ENCODE results near the gene TBXA2R.
"Not testable (repeated sequence)": the region's sequence is repeated elsewhere in the genome, so short reads cannot be mapped to it uniquely, and the experiment has no call there.

TBXA2R gene

DNA sequence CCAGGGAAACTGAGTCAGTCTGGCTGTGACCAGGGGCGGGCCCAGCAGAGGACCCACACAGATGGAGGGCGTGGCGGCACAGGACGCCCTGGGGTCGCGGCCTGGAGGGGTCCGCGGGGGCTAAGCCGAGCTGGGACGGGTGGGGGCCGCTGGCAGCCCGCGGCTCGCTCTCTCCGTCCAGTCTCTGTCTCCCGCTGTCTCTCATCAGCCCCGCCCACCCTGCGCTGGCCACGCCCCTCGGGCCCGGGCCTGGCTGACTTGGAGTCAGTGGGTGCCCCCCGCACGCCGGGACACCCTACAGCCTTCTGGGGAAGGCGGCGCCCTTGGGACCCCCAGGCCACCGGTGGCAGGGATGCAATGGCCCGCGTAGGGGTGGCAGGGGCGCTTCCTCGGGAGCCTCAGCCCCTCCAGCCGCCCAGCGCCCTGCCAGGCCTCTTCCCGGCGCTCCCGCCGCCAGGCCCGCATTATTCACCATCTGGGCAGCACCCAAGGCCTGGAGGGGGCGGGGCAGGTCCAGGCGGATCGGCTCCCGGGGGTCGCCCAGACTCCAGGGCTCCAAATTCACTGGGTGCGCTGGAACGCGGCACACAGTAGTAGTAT lies at the start of gene TBXA2R:
TSS of gene TBXA2R (minus strand) at position 186 of the 600 bp plus-strand sequence. CDS start 6,241 bp downstream, outside the sequence.
- peak; percentile 19 for DNase-seq

DNA sequence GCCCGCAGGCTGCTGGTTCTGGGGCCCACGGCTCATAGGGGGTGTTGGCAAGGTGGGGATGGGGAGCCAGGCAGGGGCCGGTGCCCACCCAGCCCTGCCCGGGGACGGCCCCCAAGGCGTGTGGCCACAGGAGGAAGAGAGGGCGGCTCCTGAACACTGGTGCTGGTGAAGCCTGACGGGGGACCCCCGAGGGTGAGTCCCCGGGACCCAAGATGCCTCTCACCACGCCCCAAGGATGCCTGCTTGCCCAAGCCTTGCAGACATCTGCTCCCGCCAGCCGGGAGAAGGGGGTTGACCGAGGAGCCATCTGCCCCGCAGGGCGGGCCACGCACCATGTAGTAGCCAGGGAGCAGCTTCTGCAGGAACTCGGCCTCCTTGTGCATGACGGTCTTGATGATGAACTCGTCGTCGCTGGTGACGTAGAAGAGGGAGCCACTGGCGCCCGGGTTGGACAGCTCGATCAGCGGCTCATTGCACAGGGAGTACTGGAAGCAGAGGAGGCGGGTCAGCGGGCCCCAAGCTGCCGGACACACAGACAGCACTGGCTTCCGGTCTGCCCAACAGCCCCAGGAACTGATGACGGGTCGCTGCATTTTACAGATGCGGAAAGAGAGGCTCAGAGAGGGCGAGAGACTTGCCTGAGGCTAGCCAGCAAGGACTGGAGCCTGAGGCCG lies 49.5 kb upstream of the TBXA2R start:
- no peak for DNase-seq

DNA sequence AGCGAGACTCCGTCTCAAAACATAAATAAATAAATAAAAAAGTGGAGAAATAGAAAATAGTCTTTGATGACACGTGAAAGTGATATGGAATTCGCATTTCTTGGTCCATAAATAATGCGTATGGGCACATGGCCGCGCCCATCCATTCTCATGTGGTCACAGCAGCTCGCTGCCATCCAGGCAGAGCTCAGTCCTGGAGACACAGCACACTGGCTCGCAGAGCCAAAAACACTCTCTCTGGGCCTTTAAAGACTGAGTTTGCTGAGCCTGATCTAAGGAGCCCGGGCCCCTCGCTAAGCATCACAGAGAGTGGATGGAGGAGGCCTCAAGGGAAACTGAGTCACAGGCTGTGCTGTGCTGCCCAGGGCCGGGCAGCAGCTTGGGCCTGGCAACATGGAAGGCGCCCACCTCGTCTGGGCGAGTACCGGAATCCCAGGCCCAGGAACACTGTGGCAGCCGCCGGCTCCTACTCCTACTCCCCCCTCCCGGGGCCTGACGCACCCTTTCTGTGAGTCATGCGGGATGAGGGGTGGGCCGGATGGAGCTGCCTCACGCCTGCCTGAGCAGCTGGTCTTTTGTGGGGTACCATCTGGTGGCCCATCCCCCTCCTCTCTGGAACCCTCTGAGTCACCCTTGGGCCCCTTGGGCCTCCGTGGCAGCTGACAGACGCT lies 48.9 kb upstream of the TBXA2R start:
- DNase-seq = no peak

DNA sequence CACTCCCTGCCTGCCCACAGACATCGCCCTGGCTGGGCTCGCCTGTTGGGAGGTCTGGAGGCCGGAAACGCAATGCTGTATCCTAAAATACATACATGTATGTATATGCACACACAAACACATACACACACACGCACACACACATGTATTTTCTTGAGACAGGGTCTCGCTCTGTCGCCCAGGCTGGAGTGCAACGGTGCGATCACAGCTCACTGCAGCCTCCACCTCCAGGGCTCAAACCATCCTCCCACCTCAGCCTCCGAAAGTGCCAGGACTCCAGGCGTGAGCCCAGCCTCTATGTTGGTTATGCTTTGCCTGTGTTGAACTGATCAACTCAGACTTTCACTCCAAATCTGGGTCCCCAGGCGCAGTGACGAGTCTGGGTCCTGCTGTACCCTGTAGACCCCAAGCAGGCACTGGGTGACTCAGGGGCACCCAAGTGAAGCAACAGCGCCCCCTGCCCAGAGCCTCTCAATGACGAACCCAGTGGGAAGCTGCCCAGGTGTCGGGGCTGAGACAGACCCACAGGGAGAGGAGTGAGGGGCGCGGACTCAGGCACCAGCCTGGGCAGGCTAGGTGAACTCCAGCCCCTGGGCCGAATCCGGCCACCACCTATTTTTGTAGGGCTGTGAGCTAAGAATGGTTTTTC lies 47.3 kb upstream of the TBXA2R start:
- no peak for DNase-seq

DNA sequence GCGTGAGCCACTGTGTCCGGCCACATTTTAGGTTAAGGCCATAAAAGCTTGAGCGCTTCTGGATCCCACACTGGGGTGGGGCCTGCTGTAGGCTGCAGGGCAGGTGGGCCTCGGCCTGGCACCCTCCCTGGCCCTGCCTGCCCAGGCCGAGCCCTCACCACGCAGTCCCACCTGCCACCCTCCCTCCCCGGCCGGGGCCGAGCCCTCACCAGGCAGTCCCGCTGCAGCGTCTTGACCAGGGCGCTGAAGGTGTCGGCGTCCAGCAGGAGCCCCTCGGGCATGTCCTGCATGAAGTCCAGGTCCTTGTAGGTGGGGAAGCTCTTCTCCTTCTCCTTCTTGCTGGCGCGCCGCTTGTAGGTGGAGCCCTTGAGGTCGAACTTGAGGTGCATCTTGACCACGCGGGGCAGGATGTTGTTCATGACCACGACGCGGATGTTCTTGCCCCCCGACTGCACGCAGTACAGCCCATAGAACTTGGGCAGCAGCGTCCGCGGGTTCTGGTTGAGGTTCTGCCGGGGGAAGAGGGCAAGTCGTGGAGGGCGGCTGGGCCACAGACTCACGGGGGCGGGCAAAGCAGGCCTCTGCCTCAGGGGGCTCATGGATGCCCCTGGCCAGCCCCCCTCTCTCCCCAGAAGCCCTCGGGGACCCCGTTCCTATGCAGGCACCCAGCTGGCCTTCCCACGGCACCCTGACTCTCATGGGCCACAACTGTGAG lies 46.6 kb upstream of the TBXA2R start:
- DNase-seq = no peak

DNA sequence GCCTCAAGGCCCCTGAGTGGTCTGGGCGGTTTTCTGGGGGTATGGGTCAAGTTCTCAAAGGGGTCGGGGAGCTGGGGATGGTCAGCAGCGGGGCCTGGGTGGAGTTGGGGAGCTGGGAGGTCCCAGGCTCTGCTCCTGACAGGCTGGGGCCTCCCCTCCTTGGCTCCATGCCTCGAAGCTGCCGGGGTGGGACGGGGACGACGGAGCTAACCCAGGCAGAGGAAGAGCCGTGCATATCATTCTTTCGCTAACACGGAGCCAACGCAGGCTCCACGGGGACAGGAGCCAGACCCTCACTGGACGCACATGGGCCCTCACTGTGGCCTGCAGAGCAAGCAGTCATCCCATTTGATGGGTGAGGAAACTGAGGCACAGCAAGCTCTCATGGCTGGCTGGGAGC lies 45.7 kb upstream of the TBXA2R start:
- no peak for DNase-seq

DNA sequence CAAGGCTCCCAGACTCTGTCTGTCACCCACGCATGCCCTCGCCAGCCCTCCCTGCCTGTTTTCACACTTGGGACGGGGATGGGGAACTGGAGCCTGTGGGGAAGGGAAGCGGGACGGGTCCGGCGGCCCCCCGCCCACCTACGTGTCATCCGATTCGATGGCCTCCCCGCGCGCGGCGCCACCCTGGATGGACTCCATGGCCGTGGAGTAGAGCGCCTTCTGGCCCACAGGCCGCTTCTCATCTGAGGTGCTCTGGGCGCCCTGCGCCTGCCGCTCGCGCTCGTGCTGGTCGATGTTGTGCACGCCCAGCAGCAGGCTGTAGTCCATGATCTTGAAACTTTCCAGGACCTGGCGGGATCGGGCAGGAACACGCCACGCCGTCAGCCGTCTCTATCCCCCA lies 45.0 kb upstream of the TBXA2R start:
- no peak for DNase-seq

DNA sequence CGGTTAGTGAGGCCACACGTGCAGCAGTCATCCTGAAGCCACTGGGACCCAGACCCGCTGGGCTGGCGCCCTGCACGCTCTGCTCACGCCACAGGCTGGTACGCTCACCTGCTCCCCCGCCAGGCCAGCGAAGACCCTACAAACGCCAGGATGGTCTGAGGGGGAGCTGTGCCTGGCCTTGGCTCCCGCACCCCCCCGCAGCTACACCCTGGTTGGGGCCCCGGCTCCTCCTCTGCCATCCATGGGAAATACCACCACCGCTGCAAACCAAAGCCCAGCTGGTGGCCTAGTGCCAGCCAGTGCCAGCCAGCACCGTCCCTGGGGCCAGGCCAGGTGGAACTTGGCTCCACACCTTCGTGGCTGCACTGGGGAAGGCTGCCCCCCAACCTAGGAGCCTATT lies 43.2 kb upstream of the TBXA2R start:
- no peak for DNase-seq

DNA sequence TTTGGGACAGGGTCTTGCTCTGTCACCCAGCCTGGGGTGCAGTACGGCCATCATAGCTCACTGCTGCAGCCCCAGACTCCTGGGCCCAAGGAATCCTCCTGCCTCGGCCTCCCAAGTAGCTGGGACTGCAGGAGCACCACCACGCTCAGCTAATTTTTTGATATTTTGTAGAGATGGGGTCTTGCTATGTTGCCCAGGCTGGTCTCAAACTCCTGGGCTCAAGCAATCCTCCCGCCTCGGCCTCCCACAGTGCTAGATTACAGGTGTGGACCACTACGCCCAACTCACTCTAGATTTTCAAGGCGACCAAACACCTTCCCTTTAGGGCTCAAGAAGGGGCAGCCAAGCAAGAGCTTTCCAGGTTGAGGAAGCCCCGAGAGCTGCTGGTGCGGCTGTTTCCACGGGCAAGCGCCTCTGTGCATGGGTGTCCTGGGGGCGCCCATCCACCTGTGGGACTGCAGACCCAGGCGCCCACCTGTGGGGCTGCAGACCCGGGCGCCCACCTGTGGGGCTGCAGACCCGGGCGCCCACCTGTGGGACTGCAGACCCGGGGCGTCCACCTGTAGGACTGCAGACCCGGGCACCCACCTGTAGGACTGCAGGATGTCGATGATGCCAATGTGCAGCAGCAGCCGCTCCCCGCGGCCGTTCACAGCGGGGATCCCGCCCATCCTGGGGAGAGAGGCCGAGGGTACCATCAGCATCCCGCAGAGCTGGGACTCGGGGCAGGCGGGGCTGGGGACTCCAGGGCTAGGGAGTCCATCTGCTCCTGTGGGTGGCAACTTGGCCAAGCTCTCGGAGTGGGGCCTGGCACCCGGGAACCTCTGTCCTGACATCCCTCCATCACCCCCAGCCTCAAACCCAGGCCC lies 41.6 kb upstream of the TBXA2R start:
- DNase-seq = no peak

DNA sequence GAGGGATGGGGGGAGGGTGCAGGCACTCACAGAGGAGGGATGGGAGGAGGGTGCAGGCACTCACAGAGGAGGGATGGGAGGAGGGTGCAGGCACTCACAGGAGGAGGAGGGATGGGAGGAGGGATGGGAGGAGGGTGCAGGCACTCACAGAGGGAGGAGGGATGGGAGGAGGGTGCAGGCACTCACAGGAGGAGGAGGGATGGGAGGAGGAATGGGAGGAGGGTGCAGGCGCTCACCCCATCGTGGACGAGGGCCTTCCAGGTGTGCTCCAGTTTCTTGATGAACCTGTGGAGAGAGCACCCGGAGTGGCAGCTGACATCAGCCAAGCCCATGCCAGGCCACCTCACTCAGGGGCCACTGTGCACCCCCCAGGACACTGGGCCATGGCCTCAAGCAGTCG lies 40.4 kb upstream of the TBXA2R start:
- not testable (repeated sequence) for DNase-seq

DNA sequence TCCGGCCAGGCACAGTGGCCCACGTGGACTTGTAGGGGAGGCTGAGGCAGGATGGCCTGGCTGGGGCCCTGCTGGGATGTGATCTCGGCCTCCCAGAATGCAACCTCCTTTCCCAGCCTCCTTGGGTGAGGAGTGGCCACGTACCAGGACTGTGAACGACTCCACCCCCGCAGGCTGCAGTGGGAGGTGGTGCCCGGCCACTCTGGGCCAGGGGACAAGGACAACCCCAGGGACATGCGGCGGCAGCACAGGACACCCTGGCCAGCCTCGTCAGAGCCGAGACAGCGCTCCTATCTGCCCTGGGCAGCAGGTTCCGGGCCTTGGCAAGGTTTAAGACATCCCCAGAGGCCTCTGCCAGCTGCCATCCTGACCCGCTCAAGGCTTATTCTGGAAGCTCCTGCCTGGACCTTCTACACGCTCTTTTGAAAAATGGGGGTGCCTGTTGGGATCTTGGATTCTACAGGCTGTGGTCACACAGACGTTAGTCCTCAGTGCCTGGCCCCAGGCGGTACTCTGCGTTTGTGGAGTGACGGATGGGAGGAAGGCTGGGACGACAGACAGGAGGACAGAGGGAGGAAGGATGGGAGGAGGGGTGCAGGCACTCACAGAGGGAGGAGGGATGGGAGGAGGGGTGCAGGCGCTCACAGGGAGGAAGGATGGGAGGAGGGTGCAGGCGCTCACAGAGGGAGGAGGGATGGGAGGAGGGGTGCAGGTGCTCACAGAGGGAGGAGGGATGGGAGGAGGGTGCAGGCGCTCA lies 39.8 kb upstream of the TBXA2R start:
- no peak for DNase-seq

DNA sequence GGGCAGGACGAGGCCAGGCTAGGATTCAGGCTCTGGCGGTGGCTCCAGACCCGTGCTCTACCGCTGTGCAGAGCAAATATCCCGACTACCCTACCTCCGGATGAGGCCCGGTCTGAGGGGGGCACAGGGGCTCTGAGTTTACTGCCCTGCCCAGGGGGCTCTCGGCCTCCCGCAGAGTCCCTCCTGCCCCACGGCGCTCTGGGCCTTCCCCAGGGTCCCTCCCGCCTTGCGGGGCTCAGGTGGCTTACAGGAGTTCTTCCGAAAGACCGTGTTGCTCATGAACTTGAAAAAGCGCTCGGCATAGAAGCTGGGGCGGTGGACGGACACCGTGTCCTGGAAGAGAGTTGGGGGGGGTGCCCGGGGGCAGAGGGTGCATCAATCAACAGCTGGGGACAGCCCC lies 39.1 kb upstream of the TBXA2R start:
- no peak for DNase-seq

DNA sequence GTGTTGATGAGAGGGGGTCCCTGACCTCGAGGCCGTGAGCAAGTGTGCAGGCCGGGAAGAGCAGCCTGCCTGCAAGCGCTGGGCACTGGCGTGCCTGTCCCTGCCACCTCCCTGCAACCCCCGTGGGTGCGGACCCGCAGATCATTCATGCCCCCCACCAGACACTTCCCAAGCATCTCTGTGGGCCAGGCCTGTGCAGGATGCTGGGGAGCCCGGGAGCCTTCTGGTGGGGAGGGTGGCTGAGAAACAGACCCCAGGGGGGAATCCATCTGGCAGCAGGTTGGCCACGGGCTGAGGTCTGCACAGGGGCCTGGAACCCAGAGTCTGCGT lies 38.4 kb upstream of the TBXA2R start:
- no peak for DNase-seq

DNA sequence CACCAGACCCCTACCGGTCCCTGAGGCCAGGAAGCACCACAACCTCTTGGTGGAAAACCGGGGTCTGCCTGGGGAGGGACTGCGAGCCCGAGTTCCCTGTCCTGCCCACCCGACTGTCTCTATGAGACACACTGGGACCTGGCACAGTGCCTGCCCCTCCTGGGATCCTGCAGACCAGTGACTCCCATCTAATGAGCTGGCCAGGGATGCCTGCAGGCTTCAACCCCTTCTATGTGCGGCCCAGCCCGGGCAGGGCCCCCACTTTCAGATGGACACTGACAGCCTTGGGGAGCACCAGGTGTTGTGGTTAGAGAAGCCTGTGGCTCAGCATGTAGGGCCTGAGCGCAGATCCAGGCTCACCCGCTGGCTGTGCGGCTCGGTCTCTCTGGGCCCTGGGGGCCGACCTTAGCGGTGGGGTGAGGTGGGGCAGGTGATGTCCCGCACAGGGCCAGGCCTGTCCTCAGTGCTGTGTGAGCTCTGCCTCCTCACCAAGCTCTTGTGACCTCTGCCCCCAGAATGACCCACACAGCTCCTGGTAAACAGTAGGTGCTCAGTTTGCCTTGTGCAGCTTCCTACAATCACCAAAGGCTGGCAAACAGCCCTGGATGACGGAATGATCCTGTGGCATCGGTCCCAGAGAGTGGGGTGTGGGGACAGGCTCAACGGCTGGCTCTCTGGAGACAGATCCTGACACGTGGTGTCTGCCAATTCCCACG lies 37.8 kb upstream of the TBXA2R start:
- DNase-seq = no peak

DNA sequence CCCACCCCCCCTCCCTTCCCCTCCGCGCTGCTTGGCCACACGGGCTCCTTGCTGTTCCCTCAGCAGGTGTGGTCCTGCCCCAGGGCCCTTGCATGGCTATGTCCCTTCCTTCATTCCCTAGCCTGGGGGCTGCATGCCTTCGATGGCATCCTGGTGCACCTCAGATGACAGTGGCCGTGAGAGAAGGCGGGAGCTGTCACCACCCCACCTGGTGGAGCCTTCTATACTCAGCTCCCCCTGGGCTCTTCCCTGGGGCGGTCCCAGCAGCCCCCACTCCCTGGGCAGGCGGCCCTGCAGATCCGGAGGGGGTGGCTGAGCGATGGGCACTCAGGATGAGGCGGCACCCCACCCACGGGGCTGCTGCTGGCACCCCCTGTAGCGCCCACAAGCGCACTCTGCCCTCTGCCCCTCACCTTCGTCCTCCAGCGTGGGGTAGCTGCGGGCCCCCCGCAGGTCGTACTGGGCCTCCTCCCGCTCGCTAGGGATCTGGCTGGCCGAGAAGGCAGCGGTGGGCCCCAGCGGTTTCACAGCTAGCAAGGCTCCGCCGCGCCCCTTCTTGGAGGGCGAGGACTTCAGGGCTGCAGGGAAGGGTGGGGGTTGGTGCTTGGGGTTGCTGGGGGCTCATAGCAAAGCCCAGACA lies 37.1 kb upstream of the TBXA2R start:
- DNase-seq = no peak

DNA sequence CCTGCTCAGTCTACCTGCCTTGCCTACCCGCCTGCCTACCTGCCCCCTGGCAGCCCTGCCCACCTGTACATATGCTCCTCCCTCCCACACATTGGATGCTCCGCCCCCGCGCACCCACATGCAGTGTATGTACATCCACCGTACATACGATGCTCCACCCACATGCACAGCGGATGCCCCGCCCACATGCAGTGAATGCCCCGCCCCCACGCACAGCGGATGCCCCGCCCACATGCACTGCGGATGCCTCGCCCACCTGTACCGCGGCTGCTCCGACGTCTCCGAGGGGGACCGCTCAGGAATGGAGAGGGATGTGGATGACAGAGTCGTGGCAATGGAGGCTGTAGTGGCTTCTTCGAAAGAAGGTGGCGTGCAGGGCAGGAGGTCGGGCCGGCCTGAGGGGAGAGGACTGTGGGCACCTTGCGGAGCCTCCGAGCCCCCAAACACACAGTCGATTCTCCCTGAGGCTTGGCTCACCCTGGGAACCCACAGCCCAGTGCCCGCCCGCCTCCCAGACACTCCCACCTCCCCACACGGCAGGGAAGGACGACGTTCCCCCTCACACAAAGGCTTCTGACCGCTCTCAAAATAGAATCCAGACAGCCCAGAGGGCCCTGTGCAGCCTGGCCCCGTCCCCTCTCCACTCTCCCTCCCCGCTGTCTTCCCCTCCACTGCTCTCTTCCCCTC lies 36.5 kb upstream of the TBXA2R start:
- DNase-seq = no peak

DNA sequence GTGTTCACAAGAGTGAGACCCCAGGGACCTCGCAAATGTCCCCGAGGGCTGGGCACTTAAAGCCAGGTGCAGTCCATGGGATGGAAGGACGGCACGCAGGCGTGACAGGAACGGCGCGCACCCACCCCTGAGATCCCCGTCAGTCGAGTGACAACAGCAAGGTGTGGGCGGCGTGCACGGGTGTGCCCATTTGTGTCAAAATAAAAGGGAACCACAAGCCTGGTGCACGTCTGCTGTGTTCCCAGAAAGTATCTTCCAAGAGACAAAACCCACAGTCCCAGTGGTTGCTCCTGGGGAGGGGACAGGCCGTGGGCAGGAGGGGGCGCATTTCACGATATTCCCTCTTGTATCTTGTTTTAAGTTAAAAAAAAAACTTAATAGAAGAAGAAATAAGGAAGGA lies 35.6 kb upstream of the TBXA2R start:
- DNase-seq = no peak

DNA sequence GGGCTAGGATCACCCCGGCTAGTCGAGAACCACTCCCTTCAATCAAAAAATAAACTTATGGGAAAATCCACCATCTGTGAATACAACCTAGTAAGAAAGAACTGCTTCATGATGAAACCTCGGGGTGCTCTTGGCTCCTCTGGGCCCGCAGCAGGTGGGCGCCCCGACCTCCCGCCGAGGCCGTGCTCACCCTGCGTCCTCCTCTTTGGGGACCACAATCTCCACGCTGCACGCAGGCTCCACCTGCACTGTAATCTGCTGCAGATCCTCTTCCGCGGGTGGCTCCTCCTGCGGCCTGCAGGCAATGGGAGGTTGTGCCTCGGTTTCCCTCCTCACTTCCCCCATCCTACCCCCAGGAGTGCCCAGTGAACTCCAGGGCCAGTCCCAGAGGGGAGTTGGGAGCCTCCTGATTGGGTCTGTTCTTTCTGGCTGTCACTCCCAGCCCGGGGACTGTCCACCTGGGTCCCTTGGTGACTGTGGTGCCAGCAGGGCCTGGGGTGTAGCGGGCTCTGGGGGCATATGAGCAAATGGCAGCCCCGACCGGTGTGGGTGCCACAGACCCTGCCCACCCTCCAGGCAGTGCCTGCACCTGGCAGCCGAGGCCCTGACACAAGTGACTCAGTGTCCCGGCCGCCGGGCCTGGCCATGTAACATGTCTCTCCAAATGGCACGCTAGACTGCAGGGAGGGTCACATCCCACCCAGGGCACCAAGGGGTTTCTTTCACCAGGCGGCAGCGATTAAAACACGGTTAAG lies 35.0 kb upstream of the TBXA2R start:
- no peak for DNase-seq

DNA sequence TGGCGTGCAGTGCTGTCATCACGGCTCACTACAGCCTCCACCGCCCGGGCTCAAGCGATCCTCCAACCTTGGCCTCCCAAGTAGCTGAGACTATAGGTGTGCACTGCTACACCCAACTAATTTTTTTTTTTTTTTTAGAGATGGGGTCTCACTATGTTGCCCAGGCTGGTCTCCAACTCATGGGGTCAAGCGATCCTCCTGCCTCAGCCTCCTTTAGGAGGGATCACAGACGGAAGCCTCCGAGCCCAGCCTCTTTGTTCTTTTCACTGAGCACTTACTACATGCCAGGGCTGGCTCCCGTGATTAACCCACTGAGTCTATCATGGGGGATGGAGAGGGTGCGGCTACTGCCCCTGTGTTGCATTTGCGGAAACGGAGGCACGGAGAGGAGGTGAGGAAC lies 32.8 kb upstream of the TBXA2R start:
- DNase-seq = no peak

Data from NCI-H510A treated with DMSO at 0.1 percent for 48 hours (cell line).